HG02870 (cell line): ENCODE data around the gene TOX3.

ENCODE experiments used
- ATAC-seq: cut with Tn5 transposase; IDR thresholded peaks from one replicate; pipeline ENCODE4 v1.9.1; 2021; ENCODE audit warnings: mild to moderate bottlenecking, moderate library complexity; ENCODE audit not compliant: unreplicated experiment

Gene TOX3

DNA sequence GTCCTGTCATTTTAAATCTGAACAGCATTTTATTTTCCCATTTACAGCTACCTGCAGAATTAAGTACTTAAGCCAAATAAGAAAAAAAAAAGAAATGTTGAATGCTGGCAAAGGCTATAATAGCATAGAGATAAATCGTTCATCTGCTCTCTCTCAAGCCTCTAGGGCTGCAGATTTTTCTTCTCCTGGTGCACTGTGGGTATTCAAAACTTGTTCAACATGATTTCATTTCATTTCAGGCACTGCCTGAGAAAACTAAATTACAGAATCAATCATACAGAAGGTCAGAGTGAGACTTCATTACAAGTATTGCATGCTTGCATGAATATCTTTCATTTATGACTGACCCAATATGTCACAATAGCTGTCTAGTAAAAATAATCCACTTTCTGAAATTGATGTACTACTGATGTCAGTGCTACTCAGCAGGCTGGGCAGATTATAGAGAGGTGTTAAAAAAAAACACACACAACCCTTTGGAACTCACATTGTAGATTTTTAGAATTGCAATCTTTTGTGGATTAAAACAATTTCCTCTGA is 86.2 kb downstream of the TOX3 start:
- ATAC-seq, result no peak

GRCh38 chr16:52456368-52456767 is 90.6 kb downstream of the TOX3 start:
- no peak for ATAC-seq

GRCh38 chr16:52455549-52456277 is 91.2 kb downstream of the TOX3 start:
- no peak for ATAC-seq

DNA sequence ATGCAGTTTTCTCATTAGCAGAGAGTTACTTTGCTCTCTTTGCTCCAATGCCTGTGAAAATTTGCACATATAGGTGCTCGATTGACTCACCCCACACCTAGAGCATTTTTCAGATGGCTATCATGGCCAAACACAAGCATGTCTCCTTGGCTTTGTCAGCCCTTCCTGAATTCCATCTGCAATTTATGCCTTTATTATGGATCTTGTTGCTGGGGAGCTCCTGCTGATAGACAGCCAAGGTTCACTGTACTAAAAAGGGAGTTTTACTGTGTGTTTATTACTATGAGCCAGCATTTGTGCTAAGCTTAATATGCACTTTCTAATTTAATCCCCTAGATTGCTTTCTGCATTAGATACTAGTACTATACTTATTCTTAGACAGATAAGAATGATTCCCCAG is 93.3 kb downstream of the TOX3 start:
- ATAC-seq, result no peak

- ATAC-seq, result no peak
These were observed 94.9 kb downstream of the TOX3 start for GRCh38 chr16:52451971-52452421.

GRCh38 chr16:52450916-52451315 is 96.0 kb downstream of the TOX3 start:
- ATAC-seq, result no peak

DNA sequence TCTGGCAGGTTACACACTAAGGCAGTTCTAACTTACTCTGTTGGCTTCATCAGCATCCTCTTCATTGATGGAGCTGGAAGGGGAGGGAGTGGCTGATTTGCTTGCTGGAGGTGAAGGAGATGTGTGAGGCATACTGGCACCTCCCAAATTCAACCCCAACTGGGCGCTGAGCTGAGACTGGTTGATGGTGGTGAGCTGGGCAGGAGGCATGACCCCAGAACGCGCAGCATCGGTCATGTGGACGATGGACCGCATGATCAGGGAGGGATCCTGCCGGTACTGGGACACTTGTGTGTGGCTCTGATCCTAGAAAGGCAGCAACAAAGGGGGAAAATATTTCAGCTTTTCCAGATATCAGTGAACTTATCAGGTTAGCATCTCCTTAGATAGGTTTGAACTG is 96.7 kb downstream of the TOX3 start:
- ATAC-seq, result no peak

DNA sequence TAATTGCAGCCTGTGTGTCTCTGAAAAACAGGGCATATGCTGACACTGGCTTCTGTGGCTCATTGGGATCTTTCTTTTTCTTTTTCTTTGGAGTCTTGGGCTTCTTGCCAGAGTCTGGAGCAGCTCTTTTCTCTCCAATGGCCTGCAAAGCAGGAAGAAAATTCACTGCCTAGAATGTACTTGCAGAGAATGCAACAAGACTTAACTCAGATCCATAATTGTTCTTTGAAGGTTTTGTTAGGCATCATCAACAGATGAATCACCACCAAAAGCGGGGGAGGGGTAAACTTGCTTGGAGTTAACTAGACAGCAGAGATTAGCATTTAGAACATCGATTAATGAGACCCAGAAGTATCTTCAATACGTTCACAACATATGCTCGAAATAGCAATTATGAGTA is 100.9 kb downstream of the TOX3 start:
- ATAC-seq, result no peak

- ATAC-seq, result no peak
These were observed 105.1 kb downstream of the TOX3 start for GRCh38 chr16:52441886-52442285.

GRCh38 chr16:52440248-52440647 is 106.7 kb downstream of the TOX3 start:
- no peak for ATAC-seq

DNA sequence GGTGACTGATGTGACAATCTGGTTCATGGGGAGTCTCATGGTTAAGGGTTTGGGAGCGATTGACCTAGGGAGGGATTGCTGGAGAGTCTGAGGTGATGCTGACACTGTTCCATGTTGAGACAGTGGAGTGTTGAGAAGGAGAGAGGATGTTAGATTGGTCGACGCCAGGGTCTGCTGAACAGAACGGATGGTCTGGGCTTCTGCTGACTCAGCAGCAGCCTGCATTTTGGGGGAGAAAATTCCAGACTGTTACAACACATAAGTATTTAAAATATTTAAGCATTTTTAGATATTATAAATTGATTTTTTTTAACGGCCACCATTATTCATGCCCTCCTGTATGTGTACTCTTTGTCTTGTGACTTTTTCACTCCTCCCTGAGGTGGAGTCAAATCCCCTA is 107.2 kb downstream of the TOX3 start:
- no peak for ATAC-seq

GRCh38 chr16:52439171-52439701 is 107.7 kb downstream of the TOX3 start:
- no peak for ATAC-seq

GRCh38 chr16:52437277-52437670 is 109.7 kb downstream of the TOX3 start:
- no peak for ATAC-seq

DNA sequence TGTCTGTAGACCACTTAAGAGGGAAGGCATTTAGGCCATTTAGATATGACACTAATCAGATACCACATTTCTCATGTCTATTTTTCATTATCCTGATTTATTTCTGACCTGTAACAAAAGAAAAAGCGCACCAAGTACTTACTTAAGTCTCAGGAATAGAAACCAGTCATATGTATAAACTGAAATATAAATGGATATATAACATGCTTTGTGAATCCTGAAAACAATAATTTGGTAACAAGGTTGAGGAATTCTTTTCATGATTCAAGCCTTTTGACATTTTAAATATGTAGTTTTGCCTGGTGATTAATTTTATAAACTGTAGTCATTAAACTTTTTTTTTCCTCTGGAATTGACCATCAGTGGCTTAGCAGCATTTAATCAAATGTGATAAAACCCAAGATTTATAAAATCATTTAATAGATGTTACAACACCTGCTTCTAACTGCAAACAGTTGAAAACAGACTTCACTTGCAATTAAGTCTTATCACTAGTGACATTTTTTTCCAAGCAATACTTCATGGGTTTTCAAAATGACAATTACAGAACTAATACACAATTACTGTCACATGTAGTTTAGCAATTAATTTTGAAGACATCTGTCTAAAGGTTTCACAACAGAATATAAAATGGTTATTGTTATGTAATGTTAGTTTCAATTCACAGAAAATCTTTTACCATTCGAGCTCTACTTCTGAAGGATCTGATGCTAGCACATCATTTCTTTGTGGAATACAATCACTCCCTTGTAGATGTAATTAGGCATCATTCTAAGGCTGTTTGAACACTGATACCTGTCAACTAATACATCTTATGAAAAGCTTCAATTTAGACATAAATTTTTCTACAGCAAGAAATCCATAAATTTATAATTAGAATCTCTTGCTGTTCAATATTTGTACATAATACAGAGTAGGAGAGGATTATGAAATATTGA is 110.3 kb downstream of the TOX3 start:
- ATAC-seq, result no peak

- no peak for ATAC-seq
These were observed 112.7 kb downstream of the TOX3 start for GRCh38 chr16:52434224-52434623.

GRCh38 chr16:52433643-52434042 is 113.3 kb downstream of the TOX3 start:
- ATAC-seq, result no peak

- ATAC-seq, result no peak
These were observed 122.4 kb downstream of the TOX3 start for GRCh38 chr16:52424591-52424990.

DNA sequence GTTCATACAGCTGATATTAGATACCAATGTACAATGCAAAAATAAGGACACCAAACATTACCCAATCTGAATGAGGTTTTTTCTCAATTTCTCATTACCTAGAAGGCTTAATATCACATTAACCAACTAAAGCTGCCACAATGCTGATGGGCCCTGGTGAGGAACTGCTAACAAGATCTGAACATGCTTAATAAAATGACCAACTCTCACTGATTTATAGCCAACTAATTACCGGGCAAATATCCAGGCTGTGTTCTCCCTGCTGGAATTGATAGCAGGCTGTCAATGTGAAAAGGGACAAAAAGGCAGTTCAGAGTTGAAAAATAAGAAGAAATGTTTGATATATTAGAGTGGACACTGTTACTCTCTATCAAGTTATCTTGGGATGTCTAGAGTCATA is 124.6 kb downstream of the TOX3 start:
- no peak for ATAC-seq

GRCh38 chr16:52418201-52418600 is 128.7 kb downstream of the TOX3 start:
- no peak for ATAC-seq

DNA sequence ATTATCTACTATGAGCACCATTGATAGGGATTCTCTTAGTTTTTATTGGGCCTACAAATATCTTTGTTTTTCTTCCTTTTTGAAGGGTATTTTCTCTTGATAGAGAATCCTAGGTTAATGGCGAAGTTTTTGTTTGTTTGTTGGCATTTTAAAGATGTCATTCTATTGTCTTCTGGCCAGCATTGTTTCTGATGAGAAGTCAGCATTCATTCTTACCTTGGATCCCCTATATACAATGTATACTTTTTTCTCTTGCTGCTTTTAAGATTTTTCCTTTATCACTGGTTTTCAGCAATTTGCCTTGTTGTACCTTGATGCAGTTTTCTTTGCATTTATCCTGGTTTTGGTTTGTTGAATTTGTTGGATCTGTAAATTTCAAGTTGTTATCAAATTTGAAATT is 130.1 kb downstream of the TOX3 start:
- ATAC-seq, result no peak

- ATAC-seq, result no peak
These were observed 135.9 kb downstream of the TOX3 start for GRCh38 chr16:52411011-52411410.
